Neural cell (in vitro differentiated cells): ENCODE measurements around the gene LEPR. TPM values are rescaled to one million over a fixed set of nuclear protein-coding genes. Genes with fewer than 3 reads are reported as not detected.

Experiments used
- H2AFZ ChIP-seq: fragments of 200-600, 300-800 bp; sonication (generic), shearing (Covaris generic); 2 replicates; pipeline ENCODE4 v1.6.0; 2014; ENCODE audit warnings: low read depth, mild to moderate bottlenecking, antibody characterized with exemption, low read length, moderate library complexity
- H3F3A ChIP-seq: fragments of 200-600 bp; shearing (Covaris generic); 2 replicates; pipeline ENCODE4 v1.6.1; 2016; ENCODE audit warnings: mild to moderate bottlenecking, moderate library complexity, mixed read lengths, antibody characterized with exemption, low read length; ENCODE audit not compliant: insufficient read depth, poor library complexity, severe bottlenecking
- H3K27ac ChIP-seq: fragments of 200-600, 300-800 bp; sonication (generic), shearing (Covaris generic); 2 replicates; pipeline ENCODE4 v1.5.1; 2014; ENCODE audit warnings: mild to moderate bottlenecking, low read length, moderate library complexity
- H3K27me3 ChIP-seq: fragments of 300-800, 200-600 bp; sonication (generic), shearing (Covaris generic); 2 replicates; pipeline ENCODE4 v1.6.0; 2014; ENCODE audit warnings: mild to moderate bottlenecking, low read depth, low read length, moderate library complexity; ENCODE audit not compliant: insufficient read depth
- H3K36me3 ChIP-seq: fragments of 300-800, 200-600 bp; sonication (generic), shearing (Covaris generic); 2 replicates; pipeline ENCODE4 v1.5.1; 2014; ENCODE audit warnings: mild to moderate bottlenecking, antibody characterized with exemption, low read length, moderate library complexity; ENCODE audit not compliant: insufficient read depth
- H3K4me2 ChIP-seq: fragments of 300-800, 200-600 bp; sonication (generic), shearing (Covaris generic); 2 replicates; pipeline ENCODE4 v1.6.0; 2014; ENCODE audit warnings: mild to moderate bottlenecking, low read length
- H3K4me3 ChIP-seq: fragments of 300-800, 200-600 bp; sonication (generic), shearing (Covaris generic); 2 replicates; pipeline ENCODE4 v1.5.1; 2014; ENCODE audit warnings: mild to moderate bottlenecking, low read length, moderate library complexity
- H3K79me2 ChIP-seq: fragments of 200-600 bp; shearing (Covaris generic); replicated peaks from 2 replicates; pipeline ENCODE4 v1.6.0; 2014; ENCODE audit warnings: mild to moderate bottlenecking, low read length, moderate library complexity; ENCODE audit not compliant: insufficient read depth
- H3K9ac ChIP-seq: fragments of 300-800, 200-600 bp; sonication (generic), shearing (Covaris generic); 2 replicates; pipeline ENCODE4 v1.6.1; 2016; ENCODE audit warnings: mild to moderate bottlenecking, low read length, mixed read lengths
- H3K9me2 ChIP-seq: fragments of 200-600 bp; shearing (Covaris generic); 2 replicates; pipeline ENCODE4 v1.6.1; 2016; ENCODE audit warnings: mild to moderate bottlenecking, low read length, mixed read lengths; ENCODE audit not compliant: insufficient read depth
- H3K9me3 ChIP-seq: fragments of 200-600, 300-800 bp; sonication (generic), shearing (Covaris generic); 2 replicates; pipeline ENCODE4 v1.6.1; 2016; ENCODE audit warnings: mild to moderate bottlenecking, mixed run types, low read length, moderate library complexity, mixed read lengths
- H4K20me1 ChIP-seq: fragments of 200-600 bp; shearing (Covaris generic); 2 replicates; pipeline ENCODE4 v1.6.1; 2016; ENCODE audit warnings: mild to moderate bottlenecking, mixed run types; ENCODE audit not compliant: insufficient read depth
- CTCF ChIP-seq: fragments of 450-650 bp; IDR thresholded peaks from 2 replicates; pipeline ENCODE4 v1.5.1; 2014; ENCODE audit warnings: antibody characterized with exemption, mild to moderate bottlenecking, moderate library complexity; ENCODE audit not compliant: poor library complexity, severe bottlenecking
- EP300 ChIP-seq: fragments of 450-650 bp; conservative IDR thresholded peaks from 2 replicates; pipeline ENCODE4 v1.6.1; 2014; ENCODE audit warnings: antibody characterized with exemption, mild to moderate bottlenecking, moderate library complexity; ENCODE audit not compliant: poor library complexity, severe bottlenecking
- EZH2 ChIP-seq: fragments of 200-600, 300-800 bp; shearing (Covaris generic), sonication (generic); IDR thresholded peaks from 2 replicates; pipeline ENCODE4 v1.6.1; 2014; ENCODE audit warnings: antibody characterized with exemption, low read length, borderline replicate concordance, mild to moderate bottlenecking; ENCODE audit not compliant: insufficient read depth, poor library complexity, severe bottlenecking
- MXI1 ChIP-seq: fragments of 450-650 bp; conservative IDR thresholded peaks from 2 replicates; pipeline ENCODE4 v1.6.1; 2014; ENCODE audit warnings: antibody characterized with exemption, mild to moderate bottlenecking; ENCODE audit not compliant: poor library complexity, severe bottlenecking
- POLR2AphosphoS5 ChIP-seq: IDR thresholded peaks from 2 replicates; pipeline ENCODE4 v1.6.1; 2012
- RAD21 ChIP-seq: fragments of 450-650 bp; conservative IDR thresholded peaks from 2 replicates; pipeline ENCODE4 v1.6.1; 2014; ENCODE audit warnings: antibody characterized with exemption, mild to moderate bottlenecking, moderate library complexity
- REST ChIP-seq: IDR thresholded peaks from 2 replicates; pipeline ENCODE4 v1.6.1; 2012; ENCODE audit warnings: borderline replicate concordance
- SMC3 ChIP-seq: fragments of 450-650 bp; conservative IDR thresholded peaks from 2 replicates; pipeline ENCODE4 v1.6.1; 2014; ENCODE audit warnings: antibody characterized with exemption, mild to moderate bottlenecking, moderate library complexity; ENCODE audit not compliant: poor library complexity
- TAF1 ChIP-seq: IDR thresholded peaks from 2 replicates; pipeline ENCODE4 v1.6.1; 2012; ENCODE audit warnings: low read depth
- polyA plus RNA-seq: library from polyadenylated mRNA; depleted of rRNA; stranded (reverse); fragments of >200 nt; gene quantifications from 2 replicates; pipeline ENCODE4 v1.2.3, GENCODE V29; 2014

The LEPR gene
- polyA plus RNA-seq, 1 donor from 2014 or later, result 4.0 TPM

- peak overlapping the region; percentile 66 for H3K27ac ChIP-seq
- H2AFZ ChIP-seq, result peak overlapping the region; percentile 93
These were observed 1.0 kb downstream of the LEPR start for GRCh38 chr1:65421351-65422025.

More at GRCh38 chr1:65421351-65422025, 1.0 kb downstream of the LEPR start:
- H3K9me2 ChIP-seq, result no peaks in the 10 kb centered on the region
- peak overlapping the region; percentile 92 for H3K4me3 ChIP-seq
- no peaks in the 10 kb centered on the region for H3K9me3 ChIP-seq
- no peak for TF ChIP-seq SMC3
- no peak for TF ChIP-seq POLR2AphosphoS5
- no peak for TF ChIP-seq EZH2
- no peak for TF ChIP-seq REST
- TF ChIP-seq TAF1, result no peak
- no peak for TF ChIP-seq EP300
- TF ChIP-seq CTCF, result no peak
- no peak for TF ChIP-seq MXI1
- no peak for TF ChIP-seq RAD21
- H4K20me1 ChIP-seq, result no peaks in the 10 kb centered on the region
- H3K9ac ChIP-seq, result peak overlapping the region; percentile 77
- peak overlapping the region; percentile 45 for H3K4me2 ChIP-seq
- H3F3A ChIP-seq, result peaks cover 6% of the 10 kb centered on the region
- no peaks in the 10 kb centered on the region for H3K36me3 ChIP-seq
- H3K79me2 ChIP-seq, result peaks cover 18% of the 10 kb centered on the region
- H3K27me3 ChIP-seq, result no peaks in the 10 kb centered on the region
